Astrocyte of the spinal cord (primary cell): Measurements from ENCODE around the gene REV3L.

Experiments used
- DNase-seq: peaks from one replicate; pipeline ENCODE4 v3.0.0; 2011; ENCODE audit warnings: low read depth, low spot score
- H3K4me3 ChIP-seq: 2 replicates; pipeline ENCODE4 v1.5.1; 2011; ENCODE audit warnings: low read depth, mild to moderate bottlenecking, low read length, moderate library complexity
- in situ Hi-C: cut with HindIII; loops from 2 replicates; pipeline ENCODE4 v1.10.0; 2017; ENCODE audit warnings: low sequenced_read_pairs
- TF ChIP-seq, protein P1 (sequence below): IDR thresholded peaks from 2 replicates; pipeline ENCODE4 v1.5.1; 2012; ENCODE audit warnings: low read depth, mild to moderate bottlenecking, low read length, inconsistent platforms

Gene REV3L

GRCh38 chr6:111403388-111403787 is 79.6 kb downstream of the REV3L start:
- TF ChIP-seq, protein P1, sequence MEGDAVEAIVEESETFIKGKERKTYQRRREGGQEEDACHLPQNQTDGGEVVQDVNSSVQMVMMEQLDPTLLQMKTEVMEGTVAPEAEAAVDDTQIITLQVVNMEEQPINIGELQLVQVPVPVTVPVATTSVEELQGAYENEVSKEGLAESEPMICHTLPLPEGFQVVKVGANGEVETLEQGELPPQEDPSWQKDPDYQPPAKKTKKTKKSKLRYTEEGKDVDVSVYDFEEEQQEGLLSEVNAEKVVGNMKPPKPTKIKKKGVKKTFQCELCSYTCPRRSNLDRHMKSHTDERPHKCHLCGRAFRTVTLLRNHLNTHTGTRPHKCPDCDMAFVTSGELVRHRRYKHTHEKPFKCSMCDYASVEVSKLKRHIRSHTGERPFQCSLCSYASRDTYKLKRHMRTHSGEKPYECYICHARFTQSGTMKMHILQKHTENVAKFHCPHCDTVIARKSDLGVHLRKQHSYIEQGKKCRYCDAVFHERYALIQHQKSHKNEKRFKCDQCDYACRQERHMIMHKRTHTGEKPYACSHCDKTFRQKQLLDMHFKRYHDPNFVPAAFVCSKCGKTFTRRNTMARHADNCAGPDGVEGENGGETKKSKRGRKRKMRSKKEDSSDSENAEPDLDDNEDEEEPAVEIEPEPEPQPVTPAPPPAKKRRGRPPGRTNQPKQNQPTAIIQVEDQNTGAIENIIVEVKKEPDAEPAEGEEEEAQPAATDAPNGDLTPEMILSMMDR = no peak
- in situ Hi-C loops = no loop called here
- H3K4me3 ChIP-seq = no peak overlapping the region
- DNase-seq = no peak

DNA sequence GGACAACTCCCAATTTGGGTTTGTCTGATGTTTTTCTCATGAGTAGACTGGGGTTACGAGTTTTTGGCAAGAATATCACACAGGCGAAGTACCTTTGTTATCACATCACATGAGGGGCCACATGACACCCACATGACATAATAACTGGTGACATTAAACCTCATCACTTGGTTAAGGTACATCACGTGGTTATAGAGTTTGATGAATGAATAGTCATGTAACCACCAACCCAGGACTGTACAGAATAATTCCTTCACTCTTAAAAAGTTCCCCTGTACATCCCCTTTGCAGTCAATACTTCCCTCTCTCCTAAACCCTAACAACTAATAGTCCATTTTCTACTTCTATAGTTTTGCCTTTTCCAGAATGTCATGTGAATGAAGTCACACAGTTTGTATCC is 83.4 kb downstream of the REV3L start:
- DNase-seq = no peak
- in situ Hi-C loops = no loop called here
- TF ChIP-seq, protein P1 = no peak
- H3K4me3 ChIP-seq = no peak overlapping the region

GRCh38 chr6:111388681-111389080 is 94.3 kb downstream of the REV3L start:
- H3K4me3 ChIP-seq = no peak overlapping the region
- DNase-seq = no peak
- TF ChIP-seq, protein P1 = no peak
- in situ Hi-C loops = no loop called here

DNA sequence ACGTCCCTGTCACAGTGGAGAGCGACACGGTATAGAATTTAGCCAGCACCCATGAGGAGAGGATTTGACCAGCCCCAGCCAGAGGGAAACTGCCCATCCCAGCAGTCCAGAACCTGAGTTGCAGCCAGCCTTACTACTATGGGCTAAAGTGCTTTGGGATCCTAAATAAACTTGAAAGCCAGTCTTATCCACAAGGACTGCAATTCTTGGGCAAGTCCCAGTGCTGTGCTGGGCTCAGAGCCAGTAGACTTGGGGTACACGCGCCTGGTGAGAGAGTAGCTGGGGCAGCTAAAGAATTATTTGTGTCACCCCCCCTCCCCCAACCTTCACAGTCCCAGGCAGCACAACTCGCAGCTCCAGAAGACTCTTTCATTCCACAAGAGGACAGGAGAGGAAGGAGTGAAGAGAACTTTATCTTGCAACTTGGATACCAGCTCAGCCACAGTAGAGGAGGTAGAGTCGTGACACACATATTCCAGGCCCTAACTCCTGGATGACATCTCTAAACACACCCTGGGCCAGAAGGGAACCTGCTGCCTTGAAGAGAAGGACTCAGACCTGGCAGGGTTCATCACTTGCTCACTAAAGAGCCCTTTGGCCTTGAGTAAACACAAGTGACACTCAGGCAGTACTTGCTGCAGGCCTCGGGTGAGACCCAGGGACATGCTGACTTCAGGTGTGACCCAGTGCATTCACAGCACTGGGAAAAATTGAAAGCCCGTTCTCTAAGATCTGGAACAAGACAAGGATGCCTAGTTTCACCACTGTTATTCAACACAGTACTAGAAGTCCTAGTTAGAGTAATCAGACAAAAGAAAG is 100.3 kb downstream of the REV3L start:
- in situ Hi-C loops = no loop called here
- no peak for DNase-seq
- no peak overlapping the region for H3K4me3 ChIP-seq
- TF ChIP-seq, protein P1 = no peak

- DNase-seq = no peak
- TF ChIP-seq, protein P1 = no peak
- in situ Hi-C loops = no loop called here
- H3K4me3 ChIP-seq = no peak overlapping the region
Measured at GRCh38 chr6:111381728-111382127, 101.3 kb downstream of the REV3L start.

DNA sequence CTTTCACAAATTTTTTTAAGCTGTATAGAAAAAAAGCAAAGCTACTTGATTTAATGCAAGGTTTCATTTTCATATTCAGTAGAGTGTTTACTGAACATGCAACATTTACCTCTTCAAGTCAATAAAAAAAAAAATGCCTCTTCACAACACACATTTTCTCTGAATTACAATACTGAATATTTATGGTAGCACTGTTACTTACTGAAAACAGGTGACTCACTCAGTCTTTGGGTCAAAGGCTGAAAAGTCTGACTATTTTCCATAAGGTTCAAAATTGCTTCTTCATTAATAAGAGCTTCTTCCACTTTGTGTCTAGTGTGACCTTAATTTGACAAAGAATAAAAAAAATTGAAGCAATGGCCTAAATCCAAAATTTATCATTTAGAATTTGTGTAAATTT is 101.9 kb downstream of the REV3L start:
- in situ Hi-C loops = no loop called here
- no peak overlapping the region for H3K4me3 ChIP-seq
- TF ChIP-seq, protein P1 = no peak
- DNase-seq = peak; percentile 7
